Measurements from ENCODE around the gene C17orf113. TPM values are rescaled to one million over a fixed set of nuclear protein-coding genes. Genes with fewer than 3 reads are reported as not detected.

Gene C17orf113
- total RNA-seq, 1 experiment from 2014 or later = 3.7 TPM

GRCh38 chr17:42072323-42073187 is 22.2 kb upstream of the C17orf113 start:
- DNase-seq (ENCODE audit: low spot score) = no peak

GRCh38 chr17:42071810-42072209 is 21.4 kb upstream of the C17orf113 start:
- DNase-seq (ENCODE audit: low spot score) = no peak

GRCh38 chr17:42068979-42069378 is 18.6 kb upstream of the C17orf113 start:
- no peak for DNase-seq (ENCODE audit: low spot score)

- peak; percentile 76 for DNase-seq (ENCODE audit: low spot score)
Observed at GRCh38 chr17:42067371-42068091, 17.1 kb upstream of the C17orf113 start.

- no peak for DNase-seq (ENCODE audit: low spot score)
Observed at GRCh38 chr17:42065201-42065600, 14.8 kb upstream of the C17orf113 start.

GRCh38 chr17:42062681-42063080 is 12.3 kb upstream of the C17orf113 start:
- no peak for DNase-seq (ENCODE audit: low spot score)

GRCh38 chr17:42061646-42062487 is 11.5 kb upstream of the C17orf113 start:
- DNase-seq (ENCODE audit: low spot score) = no peak

GRCh38 chr17:42060231-42060630 is 9.8 kb upstream of the C17orf113 start:
- no peak for DNase-seq (ENCODE audit: low spot score)

- no peak for DNase-seq (ENCODE audit: low spot score)
Observed at GRCh38 chr17:42059815-42060214, 9.4 kb upstream of the C17orf113 start.

GRCh38 chr17:42058063-42058462 is 7.7 kb upstream of the C17orf113 start:
- DNase-seq (ENCODE audit: low spot score) = no peak

GRCh38 chr17:42056635-42057034 is 6.2 kb upstream of the C17orf113 start:
- DNase-seq (ENCODE audit: low spot score) = no peak

- DNase-seq (ENCODE audit: low spot score) = no peak
Observed at GRCh38 chr17:42055496-42055895, 5.1 kb upstream of the C17orf113 start.

- DNase-seq (ENCODE audit: low spot score) = no peak
Observed at GRCh38 chr17:42055027-42055426, 4.6 kb upstream of the C17orf113 start.

GRCh38 chr17:42053731-42054500 is 3.5 kb upstream of the C17orf113 start:
- no peak for DNase-seq (ENCODE audit: low spot score)

- DNase-seq (ENCODE audit: low spot score) = no peak
Observed at GRCh38 chr17:42052346-42052877, 2.0 kb upstream of the C17orf113 start.

GRCh38 chr17:42051645-42052044 is 1.2 kb upstream of the C17orf113 start:
- no peak for DNase-seq (ENCODE audit: low spot score)

GRCh38 chr17:42051013-42051400 is 606 bp upstream of the C17orf113 start:
- no peak for DNase-seq (ENCODE audit: low spot score)

GRCh38 chr17:42049834-42050392 is 488 bp downstream of the C17orf113 start:
- DNase-seq (ENCODE audit: low spot score) = peak; percentile 31

- no peak for DNase-seq (ENCODE audit: low spot score)
Observed at GRCh38 chr17:42047343-42047742, 3.1 kb downstream of the C17orf113 start.

- DNase-seq (ENCODE audit: low spot score) = no peak
Observed at GRCh38 chr17:42045719-42046118, 4.7 kb downstream of the C17orf113 start.
